Upper lobe of right lung (tissue), 1 donor: Measurements from ENCODE around the gene LARP4. TPM values are rescaled to one million over a fixed set of nuclear protein-coding genes. Genes with fewer than 3 reads are reported as not detected.
"Not testable (repeated sequence)": the region's sequence is repeated elsewhere in the genome, so short reads cannot be mapped to it uniquely, and the experiment has no call there.

Experiments used
- ATAC-seq: fragments of 200-7000 bp; cut with Tn5 transposase; one replicate; pipeline ENCODE4 v1.9.1; 2020; ENCODE audit warnings: mild to moderate bottlenecking, moderate library complexity
- DNase-seq: peaks from one replicate; pipeline ENCODE4 v3.0.0-alpha.2; 2020
- H3K27ac ChIP-seq: fragments of 200-600 bp; one replicate; pipeline ENCODE4 v1.8.0; 2022
- H3K27me3 ChIP-seq: fragments of 200-600 bp; one replicate; pipeline ENCODE4 v1.8.0; 2022; ENCODE audit warnings: mild to moderate bottlenecking
- H3K36me3 ChIP-seq: fragments of 200-600 bp; one replicate; pipeline ENCODE4 v1.8.0; 2022
- H3K4me1 ChIP-seq: fragments of 200-600 bp; one replicate; pipeline ENCODE4 v1.8.0; 2022
- H3K4me3 ChIP-seq: fragments of 200-600 bp; one replicate; pipeline ENCODE4 v1.8.0; 2022; ENCODE audit warnings: mild to moderate bottlenecking
- H3K9me3 ChIP-seq: fragments of 200-600 bp; one replicate; pipeline ENCODE4 v1.8.0; 2022
- intact Hi-C: fragments of 100-400 bp; cut with DNase I; formaldehyde crosslinking; loops from one replicate; pipeline ENCODE4 v1.11.0; 2022
- total RNA-seq: library from RNA; stranded (reverse); fragmentation: NEBNext Ultra II Directional; extraction: Animal tissue kit (Norgen Biotek cat#: 25700); gene quantifications from one replicate; pipeline ENCODE4 v1.2.1, GENCODE V29; 2021
- TF ChIP-seq, protein P1 (sequence below): fragments of 200-600 bp; IDR thresholded peaks from one replicate; pipeline ENCODE4 v1.8.0; 2022; ENCODE audit warnings: antibody characterized with exemption
- donor health status: DM: no; HTN: yes; CAD: no; lungs with severe emphysema.

LARP4 gene
- total RNA-seq, 1 donor from 2014 or later = 63.6 TPM

GRCh38 chr12:50425589-50426258 lies 25.0 kb downstream of the LARP4 start:
- no peak overlapping the region for H3K4me3 ChIP-seq
- no peak overlapping the region for H3K27ac ChIP-seq
- peaks cover 5% of the 10 kb centered on the region for H3K4me1 ChIP-seq
- no peaks in the 10 kb centered on the region for H3K9me3 ChIP-seq
- intact Hi-C loops = no loop called here
- H3K36me3 ChIP-seq = peaks cover 30% of the 10 kb centered on the region
- DNase-seq = no peak
- H3K27me3 ChIP-seq = no peaks in the 10 kb centered on the region
- no peak for ATAC-seq
- TF ChIP-seq, protein P1, sequence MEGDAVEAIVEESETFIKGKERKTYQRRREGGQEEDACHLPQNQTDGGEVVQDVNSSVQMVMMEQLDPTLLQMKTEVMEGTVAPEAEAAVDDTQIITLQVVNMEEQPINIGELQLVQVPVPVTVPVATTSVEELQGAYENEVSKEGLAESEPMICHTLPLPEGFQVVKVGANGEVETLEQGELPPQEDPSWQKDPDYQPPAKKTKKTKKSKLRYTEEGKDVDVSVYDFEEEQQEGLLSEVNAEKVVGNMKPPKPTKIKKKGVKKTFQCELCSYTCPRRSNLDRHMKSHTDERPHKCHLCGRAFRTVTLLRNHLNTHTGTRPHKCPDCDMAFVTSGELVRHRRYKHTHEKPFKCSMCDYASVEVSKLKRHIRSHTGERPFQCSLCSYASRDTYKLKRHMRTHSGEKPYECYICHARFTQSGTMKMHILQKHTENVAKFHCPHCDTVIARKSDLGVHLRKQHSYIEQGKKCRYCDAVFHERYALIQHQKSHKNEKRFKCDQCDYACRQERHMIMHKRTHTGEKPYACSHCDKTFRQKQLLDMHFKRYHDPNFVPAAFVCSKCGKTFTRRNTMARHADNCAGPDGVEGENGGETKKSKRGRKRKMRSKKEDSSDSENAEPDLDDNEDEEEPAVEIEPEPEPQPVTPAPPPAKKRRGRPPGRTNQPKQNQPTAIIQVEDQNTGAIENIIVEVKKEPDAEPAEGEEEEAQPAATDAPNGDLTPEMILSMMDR = no peak

DNA sequence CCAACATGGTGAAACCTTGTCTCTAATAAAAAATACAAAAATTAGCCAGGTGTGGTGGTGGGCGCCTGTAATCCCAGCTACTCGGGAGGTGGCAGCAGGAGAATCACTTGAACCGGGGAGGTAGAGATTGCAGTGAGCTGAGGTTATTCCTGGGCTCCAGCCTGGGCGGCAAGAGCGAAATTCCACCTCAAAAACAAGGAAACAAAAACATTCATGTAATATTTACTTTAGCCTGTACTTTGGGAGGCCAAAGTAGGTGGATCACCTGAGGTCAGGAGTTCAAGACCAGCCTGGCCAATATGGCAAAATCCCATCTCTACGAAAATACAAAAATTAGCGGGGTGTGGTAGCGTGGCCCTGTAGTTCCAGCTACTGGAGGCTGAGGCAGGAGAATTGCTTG lies 31.0 kb downstream of the LARP4 start:
- H3K27ac ChIP-seq, H3K4me1 ChIP-seq, H3K4me3 ChIP-seq, ATAC-seq, H3K27me3 ChIP-seq, DNase-seq, intact Hi-C loops, H3K9me3 ChIP-seq: not testable (repeated sequence)
- H3K36me3 ChIP-seq = peaks cover 88% of the 10 kb centered on the region

GRCh38 chr12:50440288-50440687 lies 39.6 kb downstream of the LARP4 start:
- TF ChIP-seq, protein P1 = no peak
- no peak overlapping the region for H3K27ac ChIP-seq
- H3K36me3 ChIP-seq = peaks cover 99% of the 10 kb centered on the region
- no peak overlapping the region for H3K4me3 ChIP-seq
- H3K27me3 ChIP-seq = no peaks in the 10 kb centered on the region
- DNase-seq = no peak
- no peak for ATAC-seq
- H3K9me3 ChIP-seq = no peaks in the 10 kb centered on the region
- intact Hi-C loops = no loop called here
- no peaks in the 10 kb centered on the region for H3K4me1 ChIP-seq

- Histone ChIP-seq H3K4me1 (no peaks in the 10 kb centered on the region), H3K27ac (no peak overlapping the region), H3K27me3 (no peaks in the 10 kb centered on the region), H3K9me3 (no peaks in the 10 kb centered on the region), H3K36me3 (peaks cover 93% of the 10 kb centered on the region), H3K4me3 (no peak overlapping the region)
- no peak for ATAC-seq
- intact Hi-C loops = no loop called here
- TF ChIP-seq, protein P1 = no peak
- no peak for DNase-seq
Observed at GRCh38 chr12:50441763-50442162, 41.1 kb downstream of the LARP4 start.

GRCh38 chr12:50442178-50442908 lies 41.7 kb downstream of the LARP4 start:
- no peaks in the 10 kb centered on the region for H3K27me3 ChIP-seq
- H3K27ac ChIP-seq = no peak overlapping the region
- intact Hi-C loops = no loop called here
- H3K4me3 ChIP-seq = no peak overlapping the region
- no peak for ATAC-seq
- no peaks in the 10 kb centered on the region for H3K9me3 ChIP-seq
- H3K4me1 ChIP-seq = no peaks in the 10 kb centered on the region
- TF ChIP-seq, protein P1 = no peak
- DNase-seq = no peak
- H3K36me3 ChIP-seq = peaks cover 93% of the 10 kb centered on the region

DNA sequence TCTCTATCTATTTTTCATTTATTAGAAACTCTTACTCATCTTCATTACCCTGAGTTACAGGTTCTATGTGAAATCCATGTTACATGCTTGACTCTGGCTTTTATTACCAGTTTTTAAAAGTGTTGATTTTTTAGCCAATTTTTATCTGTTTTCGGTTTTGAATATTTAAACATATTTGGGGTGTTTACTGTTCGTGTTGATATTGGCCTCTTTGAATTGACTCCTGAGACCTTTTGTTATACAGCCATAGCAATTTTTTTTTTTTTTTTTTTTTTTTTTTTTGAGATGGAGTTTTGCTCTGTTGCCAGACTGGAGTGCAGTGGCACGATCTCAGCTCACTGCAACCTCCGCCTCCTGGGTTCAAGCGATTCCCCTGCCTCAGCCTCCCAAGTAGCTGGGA lies 49.0 kb downstream of the LARP4 start:
- H3K4me3 ChIP-seq, H3K27ac ChIP-seq, H3K9me3 ChIP-seq, DNase-seq, H3K27me3 ChIP-seq, H3K4me1 ChIP-seq, ATAC-seq, intact Hi-C loops: not testable (repeated sequence)
- H3K36me3 ChIP-seq = peaks cover 58% of the 10 kb centered on the region
